RWPE2 (cell line): ENCODE results near the gene IQGAP2.
"Not testable (repeated sequence)": the region's sequence is repeated elsewhere in the genome, so short reads cannot be mapped to it uniquely, and the experiment has no call there.

Source experiments
- ATAC-seq: fragments of 200-7000 bp; cut with Tn5 transposase; 3 replicates; pipeline ENCODE4 v1.9.1; 2021; ENCODE audit warnings: low read depth
- DNase-seq: peaks from one replicate; pipeline ENCODE4 v3.0.0-alpha.2; 2020; ENCODE audit warnings: low spot score
- H3K27ac ChIP-seq: fragments of 450-650 bp; 2 replicates; pipeline ENCODE4 v1.5.1; 2017; ENCODE audit warnings: mild to moderate bottlenecking; ENCODE audit not compliant: poor library complexity, severe bottlenecking
- H3K27me3 ChIP-seq: fragments of 250-450 bp; sonication (Bioruptor Pico); 2 replicates; pipeline ENCODE4 v1.5.1; 2021; ENCODE audit warnings: mild to moderate bottlenecking, moderate library complexity; ENCODE audit not compliant: insufficient read depth, poor library complexity, severe bottlenecking
- H3K36me3 ChIP-seq: fragments of 250-450 bp; sonication (Bioruptor Pico); 2 replicates; pipeline ENCODE4 v1.5.1; 2020; ENCODE audit warnings: low read depth, mild to moderate bottlenecking, moderate library complexity
- H3K4me1 ChIP-seq: fragments of 250-450 bp; sonication (Bioruptor Pico); 2 replicates; pipeline ENCODE4 v1.5.1; 2021; ENCODE audit warnings: mild to moderate bottlenecking, moderate library complexity; ENCODE audit not compliant: insufficient read depth, poor library complexity, severe bottlenecking
- H3K4me3 ChIP-seq: fragments of 250-450 bp; sonication (Bioruptor Pico); 2 replicates; pipeline ENCODE4 v1.5.1; 2021; ENCODE audit warnings: mild to moderate bottlenecking, moderate library complexity; ENCODE audit not compliant: severe bottlenecking
- H3K9me3 ChIP-seq: fragments of 250-450 bp; sonication (Bioruptor Pico); 2 replicates; pipeline ENCODE4 v1.5.1; 2021; ENCODE audit warnings: mild to moderate bottlenecking, moderate library complexity; ENCODE audit not compliant: severe bottlenecking
- TF ChIP-seq, protein P1 (sequence below): fragments of 450-650 bp; IDR thresholded peaks from one replicate; pipeline ENCODE4 v1.5.1; 2017; ENCODE audit warnings: mild to moderate bottlenecking, moderate library complexity; ENCODE audit not compliant: poor library complexity, severe bottlenecking

The IQGAP2 gene

DNA sequence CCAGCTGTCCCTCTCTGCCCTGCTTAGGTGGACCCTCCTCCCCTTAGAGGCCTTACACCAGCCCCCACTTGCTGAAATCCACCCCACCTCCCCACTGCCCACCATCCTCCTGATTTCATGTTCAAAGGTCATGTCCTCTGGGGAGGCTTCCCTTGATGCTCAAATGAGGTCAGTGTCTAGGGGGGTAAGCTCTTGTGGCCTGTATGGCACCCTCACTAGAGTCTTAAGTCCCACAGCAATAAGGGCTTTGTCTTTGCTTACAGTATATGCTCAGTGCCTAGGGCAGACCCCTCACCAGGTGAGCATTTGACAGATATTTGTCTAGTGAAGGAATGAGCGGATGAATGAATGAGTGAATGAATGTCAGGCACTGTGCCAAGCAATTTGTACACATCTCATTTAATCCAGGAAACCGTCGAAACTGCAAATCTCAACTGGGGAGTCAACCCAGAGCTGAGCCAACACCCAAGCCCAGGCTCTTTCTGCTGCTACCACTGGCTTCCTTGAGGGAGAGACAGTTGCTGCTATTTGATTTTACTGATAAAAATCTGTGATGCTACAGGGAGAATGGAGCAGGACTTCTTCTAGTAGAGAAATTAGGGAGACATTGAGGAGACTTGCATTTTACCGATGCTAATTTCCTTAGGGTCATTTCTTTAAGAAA is 101.9 kb downstream of the IQGAP2 start:
- H3K36me3 ChIP-seq, result no peaks in the 10 kb centered on the region
- no peaks in the 10 kb centered on the region for H3K27me3 ChIP-seq
- no peaks in the 10 kb centered on the region for H3K9me3 ChIP-seq
- H3K27ac ChIP-seq, result no peak overlapping the region
- ATAC-seq, result no peak
- no peak for DNase-seq
- H3K4me3 ChIP-seq, result no peak overlapping the region
- H3K4me1 ChIP-seq, result no peaks in the 10 kb centered on the region
- TF ChIP-seq, protein P1, sequence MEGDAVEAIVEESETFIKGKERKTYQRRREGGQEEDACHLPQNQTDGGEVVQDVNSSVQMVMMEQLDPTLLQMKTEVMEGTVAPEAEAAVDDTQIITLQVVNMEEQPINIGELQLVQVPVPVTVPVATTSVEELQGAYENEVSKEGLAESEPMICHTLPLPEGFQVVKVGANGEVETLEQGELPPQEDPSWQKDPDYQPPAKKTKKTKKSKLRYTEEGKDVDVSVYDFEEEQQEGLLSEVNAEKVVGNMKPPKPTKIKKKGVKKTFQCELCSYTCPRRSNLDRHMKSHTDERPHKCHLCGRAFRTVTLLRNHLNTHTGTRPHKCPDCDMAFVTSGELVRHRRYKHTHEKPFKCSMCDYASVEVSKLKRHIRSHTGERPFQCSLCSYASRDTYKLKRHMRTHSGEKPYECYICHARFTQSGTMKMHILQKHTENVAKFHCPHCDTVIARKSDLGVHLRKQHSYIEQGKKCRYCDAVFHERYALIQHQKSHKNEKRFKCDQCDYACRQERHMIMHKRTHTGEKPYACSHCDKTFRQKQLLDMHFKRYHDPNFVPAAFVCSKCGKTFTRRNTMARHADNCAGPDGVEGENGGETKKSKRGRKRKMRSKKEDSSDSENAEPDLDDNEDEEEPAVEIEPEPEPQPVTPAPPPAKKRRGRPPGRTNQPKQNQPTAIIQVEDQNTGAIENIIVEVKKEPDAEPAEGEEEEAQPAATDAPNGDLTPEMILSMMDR, result no peak

DNA sequence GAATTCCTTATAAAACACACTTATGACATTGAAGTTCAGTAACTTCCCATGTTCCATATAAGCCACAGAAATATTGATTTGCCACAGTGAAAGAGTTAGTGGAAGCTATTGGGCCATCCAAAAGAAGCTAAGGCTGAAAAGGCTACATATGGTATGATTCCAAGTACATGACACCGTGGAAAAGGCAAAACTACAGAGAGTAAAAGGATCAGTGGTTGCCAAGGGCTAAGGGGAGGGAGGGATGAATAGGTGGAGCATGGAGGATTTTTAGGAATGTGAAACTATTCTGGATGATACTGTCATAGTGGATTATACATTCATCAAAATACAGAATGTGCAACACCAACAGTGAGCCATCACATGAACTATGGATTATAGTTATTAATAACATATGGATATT is 110.4 kb downstream of the IQGAP2 start:
- ATAC-seq (no peak), DNase-seq (no peak)
- no peak overlapping the region for H3K4me3 ChIP-seq
- H3K4me1 ChIP-seq, result no peaks in the 10 kb centered on the region
- H3K9me3 ChIP-seq, result no peaks in the 10 kb centered on the region
- TF ChIP-seq, protein P1, result no peak
- H3K27ac ChIP-seq, result no peak overlapping the region
- no peaks in the 10 kb centered on the region for H3K36me3 ChIP-seq
- H3K27me3 ChIP-seq, result no peaks in the 10 kb centered on the region

DNA sequence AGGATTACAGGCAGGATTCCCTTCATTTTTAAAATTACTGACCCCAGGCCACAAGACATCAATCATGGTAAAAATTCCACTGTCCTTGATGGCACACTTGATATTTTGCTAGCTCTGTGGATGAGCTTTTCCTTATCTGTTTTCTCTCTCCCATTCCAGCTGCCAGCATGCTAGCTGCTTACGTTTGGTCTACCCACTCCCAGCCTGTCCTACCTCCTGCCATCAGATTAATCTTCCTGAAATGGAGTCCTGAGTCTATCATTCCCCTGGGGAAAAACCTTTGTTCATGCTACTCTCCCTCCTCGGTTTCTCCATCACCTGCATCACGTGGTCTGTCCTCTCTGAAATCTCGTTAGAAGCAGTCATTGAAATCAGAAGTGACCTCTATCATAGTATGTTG is 111.2 kb downstream of the IQGAP2 start:
- Histone ChIP-seq H3K27me3 (no peaks in the 10 kb centered on the region), H3K4me1 (no peaks in the 10 kb centered on the region), H3K4me3 (no peak overlapping the region), H3K9me3 (no peaks in the 10 kb centered on the region), H3K36me3 (no peaks in the 10 kb centered on the region), H3K27ac (no peak overlapping the region)
- ATAC-seq (no peak), DNase-seq (no peak)
- TF ChIP-seq, protein P1, result no peak

DNA sequence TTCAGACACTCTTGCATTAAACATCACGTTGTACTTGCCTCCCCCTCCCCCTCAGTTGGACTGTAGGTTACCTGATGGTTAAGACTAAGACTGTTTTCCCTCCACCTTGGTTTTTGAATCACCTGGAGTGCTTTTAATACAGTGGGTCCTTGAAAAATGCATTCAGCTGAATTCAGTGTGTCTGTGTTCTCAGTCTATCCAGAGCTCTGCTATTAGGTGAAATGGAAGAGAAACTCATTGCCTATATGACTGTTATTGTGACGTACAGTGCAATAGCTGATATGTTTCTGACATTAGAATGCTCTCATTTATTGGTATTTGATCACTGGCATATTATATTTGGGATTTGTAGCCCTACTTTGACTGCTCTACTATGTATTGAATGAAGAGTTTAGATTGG is 111.6 kb downstream of the IQGAP2 start:
- Histone ChIP-seq H3K9me3 (no peaks in the 10 kb centered on the region), H3K4me3 (no peak overlapping the region), H3K36me3 (no peaks in the 10 kb centered on the region), H3K27ac (no peak overlapping the region), H3K4me1 (no peaks in the 10 kb centered on the region), H3K27me3 (no peaks in the 10 kb centered on the region)
- TF ChIP-seq, protein P1, result no peak
- DNase-seq (no peak), ATAC-seq (no peak)

DNA sequence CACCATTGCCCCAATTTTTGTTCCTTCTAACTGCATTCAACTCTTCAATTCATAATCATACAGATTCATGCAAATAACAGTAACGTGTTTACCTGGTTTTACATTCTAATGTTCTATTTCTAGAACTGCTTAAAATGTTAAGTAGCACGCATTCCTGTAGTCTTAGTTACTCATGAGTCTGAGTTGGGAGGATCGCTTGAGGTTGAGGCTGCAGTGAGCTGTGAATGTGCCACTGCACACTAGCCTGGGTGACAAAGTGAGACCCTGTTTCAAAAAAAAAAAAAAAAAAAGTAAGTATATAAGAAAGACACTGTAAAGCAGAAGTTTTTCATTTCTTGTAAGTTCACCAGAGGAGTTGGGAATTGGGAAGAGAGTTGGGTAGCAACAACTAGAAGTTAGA is 114.2 kb downstream of the IQGAP2 start:
- no peak for DNase-seq
- TF ChIP-seq, protein P1, result no peak
- Histone ChIP-seq H3K36me3 (no peaks in the 10 kb centered on the region), H3K27ac (no peak overlapping the region), H3K4me1 (peaks cover 8% of the 10 kb centered on the region), H3K27me3 (no peaks in the 10 kb centered on the region), H3K4me3 (no peak overlapping the region), H3K9me3 (no peaks in the 10 kb centered on the region)
- ATAC-seq, result no peak

DNA sequence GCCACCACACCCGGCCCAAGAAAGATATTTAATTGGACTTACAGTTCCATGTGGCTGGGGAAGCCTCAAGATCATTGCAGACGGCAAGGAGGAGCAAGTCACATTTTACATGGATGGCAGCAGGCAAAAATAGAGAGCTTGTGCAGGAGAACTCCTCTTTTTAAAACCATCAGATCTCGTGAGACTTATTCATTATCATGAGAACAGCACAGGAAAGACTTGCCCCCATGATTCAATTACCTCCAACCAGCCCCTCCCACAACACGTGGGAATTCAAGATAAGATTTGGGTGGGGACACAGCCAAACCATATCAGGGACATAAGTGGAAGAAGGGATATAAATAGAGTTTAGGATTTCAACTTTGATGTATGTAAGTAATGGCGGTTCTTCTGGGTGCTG is 115.2 kb downstream of the IQGAP2 start:
- H3K27me3 ChIP-seq, DNase-seq, H3K4me3 ChIP-seq, H3K9me3 ChIP-seq, H3K27ac ChIP-seq, ATAC-seq, H3K4me1 ChIP-seq, H3K36me3 ChIP-seq: not testable (repeated sequence)
